Heart left ventricle (tissue), 13 donors: Measurements from ENCODE around the gene PEPD.

Experiments used
- POLR2A ChIP-seq, 2 donors: fragments of 450-650 bp; IDR thresholded peaks; one replicate each; pipeline ENCODE4 v1.6.1; 2017; ENCODE audit warnings: antibody characterized with exemption in 2 of 2, mild to moderate bottlenecking in 2 of 2, moderate library complexity in 2 of 2
- TF ChIP-seq, protein P1 (sequence below), 12 donors: fragments of 200-600 bp; sonication (generic) in 4 of 12; IDR thresholded peaks; one replicate each; pipeline versions ENCODE4 v1.5.0 to v1.8.0; 2018 to 2022; ENCODE audit warnings: antibody characterized with exemption in 12 of 12, mild to moderate bottlenecking in 5 of 12
- donor health status: ischemic (EF 13 %, LVEDD 7.1; RV severe dilation, severe dysfunction).
- donor health status: DM: no; HTN: yes; CAD: no.
- donor health status: DM: no; HTN: no; CAD: no.
- donor health status: ischemic (EF 25% LVEDD 6.9; RV normal size, moderate dysfunction).
- donor health status: ischemic (EF 25% LVEDD 5.7; RV mildly dilated, moderate dysfunction).
- donor health status: ischemic (EF 35%, LVEDD 5.7; RV mildly dilated, moderate dysfunction).
- donor health status: nonischemic (EF 11% LVEDD 7.7; RV severe dilation, severe dysfunction).
- donor health status: DM: yes; HTN: yes; CAD: no.
- donor health status: PGD.
- donor health status: ischemic (EF 29% LVEDD 5.4; RV normal size, mild dysfunction).
- donor health status: nonischemic (EF 23%, LVEDD 6.1; RV moderate dilation, normal function).

DNA sequence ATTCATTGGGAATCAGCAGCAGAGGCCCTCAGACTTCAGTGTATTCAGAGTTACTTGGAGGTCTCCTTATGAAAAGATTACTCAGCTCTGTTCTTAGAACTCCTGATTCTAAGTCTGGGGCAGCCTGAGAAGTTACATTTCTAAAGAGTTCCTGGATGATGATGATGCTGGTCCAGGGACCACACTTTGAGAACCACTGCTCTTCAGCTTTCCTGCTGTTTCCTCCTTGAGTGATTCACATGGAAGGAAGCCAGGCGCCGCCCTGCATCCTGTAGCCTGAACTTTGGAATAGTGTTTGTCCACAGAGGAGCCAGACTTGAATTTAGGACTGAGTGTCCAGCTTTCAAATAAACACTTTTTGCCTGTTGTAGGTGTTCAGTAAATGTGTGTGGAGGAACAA is 145.2 kb downstream of the PEPD start:
- TF ChIP-seq POLR2A (IDR thresholded peaks at IDR 0.05), result no peak
- TF ChIP-seq, protein P1, sequence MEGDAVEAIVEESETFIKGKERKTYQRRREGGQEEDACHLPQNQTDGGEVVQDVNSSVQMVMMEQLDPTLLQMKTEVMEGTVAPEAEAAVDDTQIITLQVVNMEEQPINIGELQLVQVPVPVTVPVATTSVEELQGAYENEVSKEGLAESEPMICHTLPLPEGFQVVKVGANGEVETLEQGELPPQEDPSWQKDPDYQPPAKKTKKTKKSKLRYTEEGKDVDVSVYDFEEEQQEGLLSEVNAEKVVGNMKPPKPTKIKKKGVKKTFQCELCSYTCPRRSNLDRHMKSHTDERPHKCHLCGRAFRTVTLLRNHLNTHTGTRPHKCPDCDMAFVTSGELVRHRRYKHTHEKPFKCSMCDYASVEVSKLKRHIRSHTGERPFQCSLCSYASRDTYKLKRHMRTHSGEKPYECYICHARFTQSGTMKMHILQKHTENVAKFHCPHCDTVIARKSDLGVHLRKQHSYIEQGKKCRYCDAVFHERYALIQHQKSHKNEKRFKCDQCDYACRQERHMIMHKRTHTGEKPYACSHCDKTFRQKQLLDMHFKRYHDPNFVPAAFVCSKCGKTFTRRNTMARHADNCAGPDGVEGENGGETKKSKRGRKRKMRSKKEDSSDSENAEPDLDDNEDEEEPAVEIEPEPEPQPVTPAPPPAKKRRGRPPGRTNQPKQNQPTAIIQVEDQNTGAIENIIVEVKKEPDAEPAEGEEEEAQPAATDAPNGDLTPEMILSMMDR (IDR thresholded peaks at IDR 0.05), result no peak
